GM18867 (cell line): Measurements from ENCODE around the gene ARSG.
"Not testable (repeated sequence)": the region's sequence is repeated elsewhere in the genome, so short reads cannot be mapped to it uniquely, and the experiment has no call there.

Experiments
- ATAC-seq: cut with Tn5 transposase; IDR thresholded peaks from one replicate; pipeline ENCODE4 v1.9.1; 2021; ENCODE audit warnings: mild to moderate bottlenecking, moderate library complexity; ENCODE audit not compliant: unreplicated experiment

Gene ARSG

GRCh38 chr17:68304706-68305105 lies 13.4 kb downstream of the ARSG start:
- ATAC-seq, result no peak

GRCh38 chr17:68305142-68305541 lies 13.8 kb downstream of the ARSG start:
- no peak for ATAC-seq

GRCh38 chr17:68306819-68307218 lies 15.5 kb downstream of the ARSG start:
- no peak for ATAC-seq

- no peak for ATAC-seq
These were observed 16.1 kb downstream of the ARSG start for GRCh38 chr17:68307443-68307842.

- not testable (repeated sequence) for ATAC-seq
These were observed 17.2 kb downstream of the ARSG start for GRCh38 chr17:68308486-68308885.

- ATAC-seq, result not testable (repeated sequence)
These were observed 17.9 kb downstream of the ARSG start for GRCh38 chr17:68309066-68309670.

GRCh38 chr17:68310152-68310551 lies 18.9 kb downstream of the ARSG start:
- no peak for ATAC-seq

- no peak for ATAC-seq
These were observed 23.7 kb downstream of the ARSG start for GRCh38 chr17:68314916-68315535.

GRCh38 chr17:68315930-68316329 lies 24.6 kb downstream of the ARSG start:
- ATAC-seq, result no peak

- ATAC-seq, result no peak
These were observed 26.2 kb downstream of the ARSG start for GRCh38 chr17:68317458-68317857.

GRCh38 chr17:68318103-68318991 lies 27.1 kb downstream of the ARSG start:
- ATAC-seq, result no peak

- ATAC-seq, result peak; percentile 56
These were observed 28.3 kb downstream of the ARSG start for GRCh38 chr17:68319410-68320162.

GRCh38 chr17:68320311-68320865 lies 29.1 kb downstream of the ARSG start:
- ATAC-seq, result no peak

GRCh38 chr17:68320943-68321555 lies 29.8 kb downstream of the ARSG start:
- no peak for ATAC-seq

GRCh38 chr17:68321556-68321954 lies 30.3 kb downstream of the ARSG start:
- ATAC-seq, result no peak

- no peak for ATAC-seq
These were observed 31.3 kb downstream of the ARSG start for GRCh38 chr17:68322630-68323029.

GRCh38 chr17:68324114-68324513 lies 32.8 kb downstream of the ARSG start:
- ATAC-seq, result no peak

GRCh38 chr17:68324654-68325336 lies 33.5 kb downstream of the ARSG start:
- no peak for ATAC-seq

- ATAC-seq, result no peak
These were observed 34.7 kb downstream of the ARSG start for GRCh38 chr17:68325961-68326360.

GRCh38 chr17:68326681-68327080 lies 35.4 kb downstream of the ARSG start:
- no peak for ATAC-seq
